GM18870 (cell line): Measurements from ENCODE around the gene SCOC.

Experiments used
- ATAC-seq: cut with Tn5 transposase; IDR thresholded peaks from one replicate; pipeline ENCODE4 v1.9.1; 2021; ENCODE audit warnings: moderate library complexity; ENCODE audit not compliant: unreplicated experiment

SCOC gene

DNA sequence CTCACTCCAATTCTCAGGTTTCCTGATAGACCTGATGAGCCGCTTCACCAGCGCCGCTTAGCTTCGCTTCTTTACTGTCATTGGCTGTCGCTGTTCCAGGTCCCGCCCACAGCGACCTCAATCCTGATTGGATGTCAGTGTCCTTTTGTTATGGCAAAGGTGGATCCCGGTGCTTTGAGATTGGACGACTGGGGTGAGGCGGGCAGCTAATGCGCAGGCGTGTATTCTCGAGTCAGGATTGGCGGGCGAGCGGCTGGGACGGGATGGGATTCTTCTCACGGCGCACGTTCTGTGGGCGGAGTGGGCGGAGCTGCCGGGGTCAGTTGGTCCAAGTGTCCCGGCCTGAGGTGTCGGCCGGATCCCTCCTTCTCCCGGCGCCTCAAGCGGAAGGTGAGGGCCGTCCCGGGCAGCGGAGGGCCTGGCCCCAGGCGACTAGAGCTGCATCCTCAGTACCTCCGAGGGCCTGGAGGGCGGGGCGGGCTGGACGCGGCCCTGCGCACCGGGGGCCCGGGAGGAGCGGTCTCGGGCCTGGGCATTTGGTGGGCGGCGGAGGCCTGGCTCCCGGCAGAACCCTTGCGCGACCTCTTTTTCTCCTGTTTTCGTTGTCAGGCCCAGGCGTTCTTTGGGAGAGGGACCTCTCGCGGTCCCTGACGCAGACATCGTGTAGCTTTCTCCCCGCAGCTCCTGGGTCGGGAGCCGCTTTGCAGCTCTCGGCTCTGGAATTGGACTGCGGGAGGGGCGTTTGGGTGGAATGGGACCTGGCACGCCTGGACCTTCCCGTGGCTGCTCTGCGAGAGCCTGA lies at the start of gene SCOC:
TSS of gene SCOC (plus strand) at position 319 of the 802 bp plus-strand sequence. CDS start 5,525 bp downstream, outside the sequence.
- ATAC-seq: peak; percentile 93

DNA sequence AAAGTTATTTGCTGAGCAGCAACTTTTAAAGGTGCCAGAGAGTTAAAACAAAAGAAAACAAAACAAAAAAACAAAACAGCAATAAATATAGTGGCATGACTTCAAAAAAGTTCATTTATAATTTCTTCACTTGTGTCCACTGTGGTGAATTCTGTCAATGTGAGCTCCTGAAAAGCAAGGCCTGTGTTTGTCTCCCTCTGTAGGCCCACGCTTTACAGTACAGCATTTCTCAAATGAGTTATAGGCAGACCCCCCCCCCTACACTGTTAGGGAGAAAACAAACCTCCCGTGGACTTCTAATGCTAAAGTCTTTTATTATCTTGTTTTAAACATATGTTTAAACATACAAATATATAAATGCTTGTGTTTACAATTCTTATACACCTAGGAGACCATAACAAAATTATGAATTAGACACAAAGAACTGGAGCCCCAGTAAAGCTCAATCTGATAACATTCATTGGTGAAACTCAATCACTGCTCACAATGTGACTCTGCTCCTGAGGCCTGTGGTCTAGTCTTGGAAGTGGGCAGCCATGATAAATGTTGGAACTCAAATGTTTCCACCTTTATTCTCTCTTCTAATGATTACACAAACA lies 47.0 kb upstream of the SCOC start:
- no peak for ATAC-seq

DNA sequence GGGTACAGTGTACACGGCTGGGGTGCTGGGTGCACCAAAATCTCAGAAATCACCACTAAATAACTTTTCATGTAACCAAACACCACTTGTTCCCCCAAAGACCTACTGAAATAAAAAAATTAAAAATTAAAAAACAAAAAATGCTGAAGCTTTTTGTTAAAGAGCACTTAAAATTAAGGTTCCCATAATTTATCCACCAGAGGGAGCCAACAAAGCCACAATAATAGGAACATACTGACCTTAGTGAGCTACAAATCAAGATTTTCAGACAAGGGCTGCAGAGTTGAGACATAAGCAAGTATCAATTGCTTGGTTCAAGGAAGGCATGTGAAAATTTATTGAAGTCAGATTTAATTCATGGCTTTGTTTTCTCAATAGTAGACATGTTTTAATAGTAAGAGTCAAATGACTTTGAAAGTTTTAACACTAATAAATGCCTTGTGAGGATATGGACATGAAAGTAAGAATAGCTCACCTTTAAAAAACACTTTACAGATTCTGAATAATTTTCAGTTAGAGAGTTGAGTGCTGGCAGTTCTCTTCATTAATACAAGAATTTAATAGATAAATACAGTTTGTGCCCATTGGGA lies 43.0 kb upstream of the SCOC start:
- ATAC-seq: no peak

DNA sequence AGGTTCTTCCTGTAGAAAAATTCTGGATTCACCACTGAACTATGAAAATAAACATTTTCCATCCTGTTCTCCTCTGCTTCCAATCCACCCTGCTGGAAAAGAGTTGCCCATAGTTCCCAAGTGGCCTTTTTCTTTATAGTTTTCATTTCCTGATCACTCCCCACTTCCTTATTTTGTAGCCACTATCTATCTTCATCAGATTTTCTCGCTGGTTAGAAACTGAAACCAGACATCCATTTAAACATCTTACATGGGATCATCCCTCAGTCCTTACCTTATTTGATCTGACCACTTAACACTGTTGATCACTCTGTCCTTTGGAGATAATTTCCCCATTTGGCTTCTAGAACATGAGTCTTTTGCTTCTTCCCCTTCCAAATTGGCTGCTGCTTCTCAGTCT lies 42.2 kb upstream of the SCOC start:
- ATAC-seq: no peak

DNA sequence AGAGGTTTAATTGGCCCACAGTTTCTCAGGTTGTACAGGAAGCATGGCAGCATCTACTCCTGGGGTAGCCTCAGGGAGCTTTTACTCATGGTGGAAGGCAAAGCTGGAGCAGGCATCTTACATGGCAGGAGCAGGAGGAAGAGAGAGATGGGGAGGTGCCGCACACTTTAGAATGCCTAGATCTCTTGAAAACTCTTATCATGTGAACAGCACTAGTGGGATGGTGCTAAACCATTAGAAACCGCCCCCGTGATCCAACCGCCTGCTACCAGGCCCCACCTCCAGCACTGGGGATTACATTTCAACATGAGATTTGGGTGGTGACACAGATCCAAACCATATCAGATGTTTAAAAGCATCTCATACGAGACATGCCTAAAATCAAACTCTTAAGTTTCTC lies 41.6 kb upstream of the SCOC start:
- ATAC-seq: no peak

GRCh38 chr4:140332734-140333133 lies 40.7 kb upstream of the SCOC start:
- ATAC-seq: no peak

- no peak for ATAC-seq
Measured at GRCh38 chr4:140333523-140333922, 39.9 kb upstream of the SCOC start.

DNA sequence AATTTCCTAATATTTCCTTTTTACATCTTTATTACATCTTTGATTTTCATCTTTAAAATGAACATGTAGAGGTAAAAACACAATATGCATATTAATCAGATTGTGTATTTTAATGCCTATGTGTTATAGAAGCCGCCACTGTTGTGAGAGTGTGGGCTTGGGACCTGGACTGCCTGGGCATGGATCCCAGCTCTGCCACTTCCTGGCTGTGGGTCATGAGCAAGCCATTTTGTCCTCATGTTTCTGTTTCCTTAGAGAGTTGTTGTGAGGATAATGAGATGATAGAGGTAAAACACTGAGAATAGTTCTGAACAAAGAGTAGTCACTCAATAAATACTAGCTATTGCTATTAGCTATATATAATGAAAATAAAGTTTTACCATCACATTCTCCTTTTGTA lies 38.4 kb upstream of the SCOC start:
- no peak for ATAC-seq

GRCh38 chr4:140336730-140337129 lies 36.7 kb upstream of the SCOC start:
- ATAC-seq: no peak

GRCh38 chr4:140342620-140343019 lies 30.8 kb upstream of the SCOC start:
- ATAC-seq: no peak

DNA sequence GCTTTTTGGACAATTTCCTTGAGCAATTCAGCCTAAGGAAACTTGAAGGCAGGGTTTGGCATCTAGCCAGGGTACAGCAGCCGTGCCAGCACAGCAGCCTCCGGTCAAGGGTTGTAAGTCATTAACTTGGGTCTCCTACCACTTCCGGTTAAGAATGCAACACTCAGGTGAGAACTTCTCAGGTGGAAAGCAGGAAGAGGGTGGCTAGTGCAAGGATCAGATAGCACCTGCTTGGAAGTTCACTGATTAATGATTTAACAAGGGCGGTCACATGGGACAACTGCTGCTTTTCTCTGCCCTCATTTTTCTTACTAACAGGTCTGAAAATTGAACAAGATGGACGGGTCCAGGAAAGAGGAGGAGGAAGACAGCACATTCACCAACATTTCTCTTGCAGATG lies 30.1 kb upstream of the SCOC start:
- ATAC-seq: peak; percentile 84

DNA sequence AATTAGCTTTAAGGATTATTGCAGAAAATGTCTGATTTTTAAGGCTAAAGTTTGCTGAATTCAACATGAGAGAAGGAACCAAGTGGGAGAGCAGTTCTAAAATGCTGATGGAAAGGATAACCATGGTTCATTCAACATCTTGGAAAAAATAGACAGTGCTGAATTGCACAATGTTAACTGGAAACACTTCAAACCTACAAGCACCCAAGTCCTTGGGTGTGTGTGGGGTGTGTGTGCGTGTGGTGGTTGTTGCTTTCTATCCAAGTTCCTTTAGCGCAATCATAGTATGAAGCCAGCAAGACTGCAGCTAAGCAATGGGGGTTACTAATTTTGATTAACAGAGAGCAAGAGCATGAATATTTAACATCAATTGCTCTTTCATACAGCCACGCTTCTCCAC lies 29.3 kb upstream of the SCOC start:
- no peak for ATAC-seq

DNA sequence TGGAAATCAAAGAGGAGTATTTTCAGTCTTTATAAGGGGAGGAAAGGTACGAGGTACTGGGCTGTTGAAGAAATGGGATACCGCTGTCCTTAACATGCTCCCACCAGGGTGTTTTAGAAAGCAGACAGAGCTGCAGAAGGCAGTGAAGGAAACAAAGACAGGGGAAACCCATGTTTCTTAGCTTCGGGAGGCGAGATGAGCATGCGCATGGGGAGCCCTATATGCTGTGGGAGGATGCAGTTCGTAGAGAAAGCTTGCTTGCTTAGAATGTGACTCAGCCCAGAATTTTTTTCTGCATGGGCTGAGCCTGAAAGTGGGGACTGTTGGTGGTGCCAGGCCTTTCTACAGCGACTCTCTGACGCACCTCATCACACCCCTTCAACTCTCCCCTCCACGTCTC lies 28.8 kb upstream of the SCOC start:
- ATAC-seq: no peak

- no peak for ATAC-seq
Measured at GRCh38 chr4:140346136-140346535, 27.3 kb upstream of the SCOC start.

DNA sequence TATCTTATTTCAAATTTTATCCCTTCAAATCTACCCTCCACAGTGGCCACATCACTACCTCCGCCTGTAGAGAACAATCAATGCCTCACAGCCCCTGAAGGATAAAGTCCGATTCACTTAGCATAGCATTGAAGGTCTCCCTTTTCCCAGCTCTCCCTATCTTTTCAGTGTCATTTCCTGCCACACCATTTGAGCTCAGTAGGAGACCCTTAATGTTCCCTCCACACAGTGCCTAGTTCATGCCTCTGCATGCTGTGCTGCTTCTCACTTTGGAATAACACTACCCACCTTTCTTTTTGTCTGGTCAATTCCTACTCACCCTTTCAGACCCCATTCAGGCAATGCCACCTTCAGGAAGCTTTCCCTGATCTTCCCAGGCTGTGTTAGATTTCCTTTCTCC lies 23.6 kb upstream of the SCOC start:
- no peak for ATAC-seq

GRCh38 chr4:140351093-140352075 lies 22.1 kb upstream of the SCOC start:
- ATAC-seq: no peak

DNA sequence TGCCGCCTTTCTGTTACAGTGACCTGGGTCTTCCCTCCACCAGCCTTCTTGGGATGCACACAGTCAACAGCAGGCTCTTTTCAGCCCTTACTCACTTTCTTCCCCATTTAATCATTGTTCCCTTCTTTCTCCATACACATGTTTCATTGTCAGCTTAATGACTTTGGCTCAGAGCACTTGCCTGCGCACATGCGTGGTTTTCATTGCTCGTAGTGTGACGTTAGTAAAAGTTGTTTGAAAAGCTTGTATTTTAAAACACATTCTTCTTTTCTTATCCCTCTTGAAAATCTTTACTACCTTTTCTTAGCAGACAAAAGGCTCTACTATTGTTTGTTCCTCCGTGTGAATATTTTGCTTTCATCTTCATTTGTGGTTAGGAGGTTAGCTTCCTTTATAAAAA lies 19.7 kb upstream of the SCOC start:
- no peak for ATAC-seq

- no peak for ATAC-seq
Measured at GRCh38 chr4:140355288-140355687, 18.2 kb upstream of the SCOC start.

DNA sequence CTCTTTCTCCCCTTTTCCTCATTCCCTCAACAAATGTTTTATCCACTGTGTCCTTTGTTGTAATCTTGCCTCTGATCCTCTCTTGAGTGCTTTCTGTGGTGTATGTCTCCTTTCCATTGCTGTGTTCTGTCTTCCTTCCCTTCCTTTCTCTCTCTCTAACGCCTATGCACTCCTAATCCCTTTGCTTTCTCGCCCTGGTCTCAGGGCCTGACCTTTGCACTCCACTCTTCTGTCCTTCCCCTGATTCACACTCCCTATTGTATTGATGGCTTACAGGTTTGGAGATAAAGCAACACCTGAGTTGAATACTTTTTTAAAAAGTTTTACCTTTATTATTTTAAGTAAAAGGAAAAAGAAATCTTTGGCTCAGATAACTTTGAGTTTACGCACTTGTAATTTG lies 15.6 kb upstream of the SCOC start:
- ATAC-seq: no peak

- ATAC-seq: no peak
Measured at GRCh38 chr4:140358281-140358680, 15.2 kb upstream of the SCOC start.
